Measurements from ENCODE around the gene SCFD2. TPM values are rescaled to one million over a fixed set of nuclear protein-coding genes. Genes with fewer than 3 reads are reported as not detected.

SCFD2 gene
- total RNA-seq, 1 experiment from 2014 or later = 8.4 TPM

- Histone ChIP-seq H3K4me3 (ENCODE audit: low read depth, low read length, poor library complexity, severe bottlenecking) (no peak overlapping the region), H3K27me3 (replicated peaks; ENCODE audit: insufficient read depth, low read depth, low read length, poor library complexity) (no peaks in the 10 kb centered on the region), H3K36me3 (ENCODE audit: insufficient read depth, low read length, poor library complexity, severe bottlenecking) (no peaks in the 10 kb centered on the region), H3K27ac (ENCODE audit: low read depth, low read length, poor library complexity, severe bottlenecking) (no peak overlapping the region), H3K4me1 (ENCODE audit: insufficient read depth, low read length, poor library complexity, severe bottlenecking) (no peaks in the 10 kb centered on the region), H3K9me3 (ENCODE audit: low read depth, low read length, poor library complexity, severe bottlenecking) (no peaks in the 10 kb centered on the region)
- ChIA-PET CTCF (no interaction called here), POLR2A (ENCODE audit: low non-redundant PET) (no interaction called here)
- DNase-seq (ENCODE audit: low spot score) = no peak
- TF ChIP-seq EZH2 (IDR thresholded peaks at IDR 0.05; ENCODE audit: borderline replicate concordance, low read depth, low read length, poor library complexity, severe bottlenecking) = no peak
- no peak for TF ChIP-seq CTCF (conservative IDR thresholded peaks at IDR 0.05; ENCODE audit: low read depth, low read length)
- intact Hi-C loops (cut with micrococcal nuclease; ENCODE audit: unreplicated experiment) = no loop called here
- BruUV-seq (replicated peaks) = no TSS peak
Measured at GRCh38 chr4:53061091-53061850, 304.6 kb downstream of the SCFD2 start.

GRCh38 chr4:53060278-53060677, 305.6 kb downstream of the SCFD2 start:
- no TSS peak for BruUV-seq (replicated peaks)
- CTCF ChIA-PET = no interaction called here

GRCh38 chr4:53059871-53060270, 306.0 kb downstream of the SCFD2 start:
- H3K9me3 ChIP-seq (ENCODE audit: low read depth, low read length, poor library complexity, severe bottlenecking) = no peaks in the 10 kb centered on the region
- H3K4me1 ChIP-seq (ENCODE audit: insufficient read depth, low read length, poor library complexity, severe bottlenecking) = peaks cover 6% of the 10 kb centered on the region
- TF ChIP-seq CTCF (conservative IDR thresholded peaks at IDR 0.05; ENCODE audit: low read depth, low read length) = no peak
- no peak for TF ChIP-seq EZH2 (IDR thresholded peaks at IDR 0.05; ENCODE audit: borderline replicate concordance, low read depth, low read length, poor library complexity, severe bottlenecking)
- intact Hi-C loops (cut with micrococcal nuclease; ENCODE audit: unreplicated experiment) = no loop called here
- H3K27me3 ChIP-seq (replicated peaks; ENCODE audit: insufficient read depth, low read depth, low read length, poor library complexity) = no peaks in the 10 kb centered on the region
- no peak overlapping the region for H3K4me3 ChIP-seq (ENCODE audit: low read depth, low read length, poor library complexity, severe bottlenecking)
- H3K36me3 ChIP-seq (ENCODE audit: insufficient read depth, low read length, poor library complexity, severe bottlenecking) = no peaks in the 10 kb centered on the region
- ChIA-PET POLR2A (ENCODE audit: low non-redundant PET) (no interaction called here), CTCF (no interaction called here)
- no peak for DNase-seq (ENCODE audit: low spot score)
- no peak overlapping the region for H3K27ac ChIP-seq (ENCODE audit: low read depth, low read length, poor library complexity, severe bottlenecking)
- no TSS peak for BruUV-seq (replicated peaks)

More at GRCh38 chr4:53060278-53060677, 305.6 kb downstream of the SCFD2 start:
- Histone ChIP-seq H3K4me3 (ENCODE audit: low read depth, low read length, poor library complexity, severe bottlenecking) (no peak overlapping the region), H3K27me3 (replicated peaks; ENCODE audit: insufficient read depth, low read depth, low read length, poor library complexity) (no peaks in the 10 kb centered on the region), H3K4me1 (ENCODE audit: insufficient read depth, low read length, poor library complexity, severe bottlenecking) (peaks cover 3% of the 10 kb centered on the region), H3K36me3 (ENCODE audit: insufficient read depth, low read length, poor library complexity, severe bottlenecking) (no peaks in the 10 kb centered on the region), H3K9me3 (ENCODE audit: low read depth, low read length, poor library complexity, severe bottlenecking) (no peaks in the 10 kb centered on the region), H3K27ac (ENCODE audit: low read depth, low read length, poor library complexity, severe bottlenecking) (no peak overlapping the region)
- TF ChIP-seq CTCF (conservative IDR thresholded peaks at IDR 0.05; ENCODE audit: low read depth, low read length) = no peak
- TF ChIP-seq EZH2 (IDR thresholded peaks at IDR 0.05; ENCODE audit: borderline replicate concordance, low read depth, low read length, poor library complexity, severe bottlenecking) = no peak
- no peak for DNase-seq (ENCODE audit: low spot score)
- intact Hi-C loops (cut with micrococcal nuclease; ENCODE audit: unreplicated experiment) = no loop called here
- POLR2A ChIA-PET (ENCODE audit: low non-redundant PET) = no interaction called here

Measured in A673 (cell line).